ENCODE data around the gene NDUFS3.

DNA sequence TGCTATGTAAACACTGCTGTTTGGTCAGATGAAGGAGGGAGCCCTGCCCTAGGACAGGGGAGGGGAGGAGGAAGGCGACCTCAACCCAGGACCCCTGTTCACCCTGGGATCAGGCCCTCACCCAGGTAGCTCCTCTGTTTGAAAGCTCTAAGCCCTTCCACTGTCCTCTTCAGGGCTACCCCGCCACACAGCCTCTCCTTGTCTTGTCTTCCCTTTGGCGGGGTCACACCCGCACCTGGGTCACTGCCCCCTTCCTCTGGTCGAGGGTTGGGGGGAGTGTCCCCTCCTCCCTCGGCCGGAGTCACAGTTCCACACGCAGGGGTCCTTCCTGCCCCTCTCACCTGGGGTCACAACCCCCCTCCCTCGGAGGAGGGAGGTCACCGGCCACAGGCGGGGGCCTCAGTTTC, 13.9 kb upstream of the NDUFS3 start:
- TF ChIP-seq FOSL2 (CRISPR knock-in tag; IDR thresholded peaks at IDR 0.05), result no peak
- no peak for TF ChIP-seq POLR2A (IDR thresholded peaks at IDR 0.05; ENCODE audit: insufficient read depth in 1 of 2, low read depth in 2 of 2, low read length in 2 of 2)
- TF ChIP-seq, protein P1, sequence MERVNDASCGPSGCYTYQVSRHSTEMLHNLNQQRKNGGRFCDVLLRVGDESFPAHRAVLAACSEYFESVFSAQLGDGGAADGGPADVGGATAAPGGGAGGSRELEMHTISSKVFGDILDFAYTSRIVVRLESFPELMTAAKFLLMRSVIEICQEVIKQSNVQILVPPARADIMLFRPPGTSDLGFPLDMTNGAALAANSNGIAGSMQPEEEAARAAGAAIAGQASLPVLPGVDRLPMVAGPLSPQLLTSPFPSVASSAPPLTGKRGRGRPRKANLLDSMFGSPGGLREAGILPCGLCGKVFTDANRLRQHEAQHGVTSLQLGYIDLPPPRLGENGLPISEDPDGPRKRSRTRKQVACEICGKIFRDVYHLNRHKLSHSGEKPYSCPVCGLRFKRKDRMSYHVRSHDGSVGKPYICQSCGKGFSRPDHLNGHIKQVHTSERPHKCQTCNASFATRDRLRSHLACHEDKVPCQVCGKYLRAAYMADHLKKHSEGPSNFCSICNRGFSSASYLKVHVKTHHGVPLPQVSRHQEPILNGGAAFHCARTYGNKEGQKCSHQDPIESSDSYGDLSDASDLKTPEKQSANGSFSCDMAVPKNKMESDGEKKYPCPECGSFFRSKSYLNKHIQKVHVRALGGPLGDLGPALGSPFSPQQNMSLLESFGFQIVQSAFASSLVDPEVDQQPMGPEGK (CRISPR knock-in tag; IDR thresholded peaks at IDR 0.05), result no peak; the same call in 1 of the 2 replicates
- no peak for TF ChIP-seq TAF1 (CRISPR knock-in tag; IDR thresholded peaks at IDR 0.05)
- TF ChIP-seq ZNF292 (CRISPR knock-in tag; IDR thresholded peaks at IDR 0.05; ENCODE audit: borderline replicate concordance, low read depth), result no peak
- no peak for TF ChIP-seq NFRKB (IDR thresholded peaks at IDR 0.05)

Measured in HepG2 (cell line).